Fibroblast of lung (primary cell): ENCODE results near the gene ZNF219. TPM values are rescaled to one million over a fixed set of nuclear protein-coding genes. Genes with fewer than 3 reads are reported as not detected.

Experiments
- DNase-seq, 2 donors: peaks; one replicate each; pipeline versions ENCODE4 v3.0.0 to v3.0.0-alpha.2; 2010; ENCODE audit warnings: low read depth in 2 of 2
- H2AFZ ChIP-seq: 2 replicates; pipeline ENCODE4 v1.5.1; 2012; ENCODE audit warnings: low read length, control low read depth, inconsistent platforms
- H3K27ac ChIP-seq: 2 replicates; pipeline ENCODE4 v1.5.1; 2011; ENCODE audit warnings: low read length, control low read depth; ENCODE audit not compliant: insufficient read depth
- H3K27me3 ChIP-seq: 2 replicates; pipeline ENCODE4 v1.5.1; 2011; ENCODE audit warnings: mild to moderate bottlenecking, low read length; ENCODE audit not compliant: control insufficient read depth, insufficient read depth
- H3K36me3 ChIP-seq: 2 replicates; pipeline ENCODE4 v1.5.1; 2011; ENCODE audit warnings: low read length; ENCODE audit not compliant: control insufficient read depth, insufficient read depth
- H3K4me1 ChIP-seq: 2 replicates; pipeline ENCODE4 v1.5.1; 2011; ENCODE audit warnings: low read length; ENCODE audit not compliant: control insufficient read depth, insufficient read depth; ENCODE audit errors: extremely low read depth
- H3K4me2 ChIP-seq: 2 replicates; pipeline ENCODE4 v1.5.1; 2011; ENCODE audit warnings: low read length, control low read depth; ENCODE audit not compliant: insufficient read depth; ENCODE audit errors: extremely low read depth
- H3K4me3 ChIP-seq, 4 experiments: fragments of 200-600 bp in 1 of 4; sonication (generic) in 1 of 4; replicated peaks in 1 of 4; 2 replicates each; pipeline ENCODE4 v1.5.1; 2011 to 2016; ENCODE audit warnings: low read length in 4 of 4, low read depth in 3 of 4, mild to moderate bottlenecking in 3 of 4, control low read depth in 2 of 4, inconsistent platforms in 1 of 4, mixed read lengths in 1 of 4; ENCODE audit not compliant: insufficient read depth in 1 of 4; ENCODE audit errors: control extremely low read depth in 1 of 4
- H3K79me2 ChIP-seq: 2 replicates; pipeline ENCODE4 v1.5.1; 2012; ENCODE audit warnings: mild to moderate bottlenecking, low read length, inconsistent platforms; ENCODE audit not compliant: control insufficient read depth, insufficient read depth
- H3K9ac ChIP-seq: 2 replicates; pipeline ENCODE4 v1.5.1; 2011; ENCODE audit warnings: mild to moderate bottlenecking, low read length, control low read depth; ENCODE audit not compliant: insufficient read depth
- H3K9me3 ChIP-seq: 2 replicates; pipeline ENCODE4 v1.5.1; 2012; ENCODE audit warnings: low read depth, low read length; ENCODE audit not compliant: control insufficient read depth, insufficient read depth
- H4K20me1 ChIP-seq: 2 replicates; pipeline ENCODE4 v1.5.1; 2011; ENCODE audit warnings: low read length; ENCODE audit not compliant: control insufficient read depth, insufficient read depth; ENCODE audit errors: extremely low read depth
- CTCF ChIP-seq, 2 donors: IDR thresholded peaks in 1 of 2; conservative IDR thresholded peaks in 1 of 2; 1 replicate in 1 of 2; 2 replicates in 1 of 2; pipeline ENCODE4 v1.5.1; 2011 to 2012; ENCODE audit warnings: low read length in 2 of 2, control low read depth in 1 of 2, inconsistent platforms in 1 of 2, low read depth in 1 of 2, mild to moderate bottlenecking in 1 of 2
- EZH2 ChIP-seq: IDR thresholded peaks from 2 replicates; pipeline ENCODE4 v1.5.1; 2012; ENCODE audit warnings: low read length, control low read depth, mild to moderate bottlenecking; ENCODE audit errors: missing control alignments
- polyA plus RNA-seq, 2 donors: library from polyadenylated mRNA; depleted of rRNA in 1 of 2; stranded (reverse) in 1 of 2; unstranded in 1 of 2; fragments of >200 nt; gene quantifications; 2 replicates each; pipeline ENCODE4 v1.2.1, GENCODE V29; 2011 to 2012; ENCODE audit warnings: missing spikeins in 1 of 2
- total RNA-seq: library from RNA; depleted of rRNA; stranded (reverse); fragments of >200 nt; gene quantifications from 2 replicates; pipeline ENCODE4 v1.2.1, GENCODE V29; 2014

ZNF219 gene
- total and polyA plus RNA-seq, 2 donors (not counting 1 experiment from before 2014, with no cell fraction given), result 2.2 to 4.6 TPM

DNA sequence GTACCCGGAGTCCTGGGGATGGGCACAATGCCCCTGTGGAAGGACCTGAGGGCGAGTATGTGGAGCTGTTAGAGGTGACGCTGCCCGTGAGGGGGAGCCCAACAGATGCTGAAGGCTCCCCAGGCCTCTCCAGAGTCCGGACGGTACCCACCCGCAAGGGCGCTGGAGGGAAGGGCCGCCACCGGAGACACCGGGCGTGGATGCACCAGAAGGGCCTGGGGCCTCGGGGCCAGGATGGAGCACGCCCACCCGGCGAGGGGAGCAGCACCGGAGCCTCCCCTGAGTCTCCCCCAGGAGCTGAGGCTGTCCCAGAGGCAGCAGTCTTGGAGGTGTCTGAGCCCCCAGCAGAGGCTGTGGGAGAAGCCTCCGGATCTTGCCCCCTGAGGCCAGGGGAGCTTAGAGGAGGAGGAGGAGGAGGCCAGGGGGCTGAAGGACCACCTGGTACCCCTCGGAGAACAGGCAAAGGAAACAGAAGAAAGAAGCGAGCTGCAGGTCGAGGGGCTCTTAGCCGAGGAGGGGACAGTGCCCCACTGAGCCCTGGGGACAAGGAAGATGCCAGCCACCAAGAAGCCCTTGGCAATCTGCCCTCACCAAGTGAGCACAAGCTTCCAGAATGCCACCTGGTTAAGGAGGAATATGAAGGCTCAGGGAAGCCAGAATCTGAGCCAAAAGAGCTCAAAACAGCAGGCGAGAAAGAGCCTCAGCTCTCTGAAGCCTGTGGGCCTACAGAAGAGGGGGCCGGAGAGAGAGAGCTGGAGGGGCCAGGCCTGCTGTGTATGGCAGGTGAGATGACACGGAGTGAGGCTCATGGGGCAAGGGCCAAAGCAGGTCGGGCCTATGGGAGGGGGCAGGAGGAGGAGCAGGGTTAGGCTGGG lies 23.8 kb downstream of the ZNF219 start:
- H3K36me3 ChIP-seq, result peaks cover 28% of the 10 kb centered on the region

GRCh38 chr14:21073921-21074320 lies 24.5 kb downstream of the ZNF219 start:
- no peak overlapping the region for H3K4me2 ChIP-seq

More for the DNA sequence above, 23.8 kb downstream of the ZNF219 start:
- H3K9ac ChIP-seq, result no peak overlapping the region
- no peaks in the 10 kb centered on the region for H4K20me1 ChIP-seq
- peaks cover 9% of the 10 kb centered on the region for H3K4me1 ChIP-seq
- no peak overlapping the region for H3K4me3 ChIP-seq
- H3K27me3 ChIP-seq, result no peaks in the 10 kb centered on the region
- H3K27ac ChIP-seq, result no peak overlapping the region
- TF ChIP-seq EZH2 (no peak), CTCF (conservative IDR thresholded peaks at IDR 0.05 in 1 of 2, IDR thresholded peaks at IDR 0.05 in 1 of 2; ENCODE audit: low read depth in 1 of 2, low read length in 2 of 2) (no peak)
- H2AFZ ChIP-seq, result no peak overlapping the region
- H3K4me2 ChIP-seq, result no peak overlapping the region
- H3K9me3 ChIP-seq, result no peaks in the 10 kb centered on the region
- DNase-seq, result no peak
- H3K79me2 ChIP-seq, result peaks cover 2% of the 10 kb centered on the region

More at GRCh38 chr14:21073921-21074320, 24.5 kb downstream of the ZNF219 start:
- H3K9me3 ChIP-seq, result no peaks in the 10 kb centered on the region
- DNase-seq, result no peak
- no peak overlapping the region for H3K27ac ChIP-seq
- H2AFZ ChIP-seq, result no peak overlapping the region
- H3K79me2 ChIP-seq, result peaks cover 2% of the 10 kb centered on the region
- H3K36me3 ChIP-seq, result peaks cover 28% of the 10 kb centered on the region
- H3K4me3 ChIP-seq, result no peak overlapping the region
- no peak overlapping the region for H3K9ac ChIP-seq
- peaks cover 9% of the 10 kb centered on the region for H3K4me1 ChIP-seq
- TF ChIP-seq CTCF (conservative IDR thresholded peaks at IDR 0.05 in 1 of 2, IDR thresholded peaks at IDR 0.05 in 1 of 2; ENCODE audit: low read depth in 1 of 2, low read length in 2 of 2) (no peak), EZH2 (no peak)
- H3K27me3 ChIP-seq, result no peaks in the 10 kb centered on the region
- no peaks in the 10 kb centered on the region for H4K20me1 ChIP-seq
